ENCODE measurements around the gene COL9A2.

The COL9A2 gene

GRCh38 chr1:40267767-40268187 is 49.3 kb downstream of the COL9A2 start:
- DNase-seq (ENCODE audit: low read depth): peak; percentile 96
- H3K4me3 ChIP-seq (ENCODE audit: low read length): no peak overlapping the region
- TF ChIP-seq CTCF (conservative IDR thresholded peaks at IDR 0.05; ENCODE audit: low read length): no peak

- no peak for TF ChIP-seq CTCF (conservative IDR thresholded peaks at IDR 0.05; ENCODE audit: low read length)
- DNase-seq (ENCODE audit: low read depth): no peak
- no peak overlapping the region for H3K4me3 ChIP-seq (ENCODE audit: low read length)
Observed at GRCh38 chr1:40266786-40267535, 50.1 kb downstream of the COL9A2 start.

GRCh38 chr1:40265919-40266318 is 51.2 kb downstream of the COL9A2 start:
- no peak for DNase-seq (ENCODE audit: low read depth)
- H3K4me3 ChIP-seq (ENCODE audit: low read length): no peak overlapping the region
- TF ChIP-seq CTCF (conservative IDR thresholded peaks at IDR 0.05; ENCODE audit: low read length): no peak

GRCh38 chr1:40265298-40265697 is 51.8 kb downstream of the COL9A2 start:
- no peak for TF ChIP-seq CTCF (conservative IDR thresholded peaks at IDR 0.05; ENCODE audit: low read length)
- no peak for DNase-seq (ENCODE audit: low read depth)
- no peak overlapping the region for H3K4me3 ChIP-seq (ENCODE audit: low read length)

- DNase-seq (ENCODE audit: low read depth): no peak
- TF ChIP-seq CTCF (conservative IDR thresholded peaks at IDR 0.05; ENCODE audit: low read length): no peak
- no peak overlapping the region for H3K4me3 ChIP-seq (ENCODE audit: low read length)
Observed at GRCh38 chr1:40264354-40264781, 52.7 kb downstream of the COL9A2 start.

- DNase-seq (ENCODE audit: low read depth): peak; percentile 14
- peak overlapping the region; percentile 99 for H3K4me3 ChIP-seq (ENCODE audit: low read length)
- no peak for TF ChIP-seq CTCF (conservative IDR thresholded peaks at IDR 0.05; ENCODE audit: low read length)
Observed at GRCh38 chr1:40258445-40258769, 58.7 kb downstream of the COL9A2 start.

GRCh38 chr1:40257688-40258444 is 59.2 kb downstream of the COL9A2 start, which contains the start of gene ZMPSTE24:
ZMPSTE24 (plus strand) TSS chr1:40258236; CDS start chr1:40258272, 36 bp downstream.
- peak within 1 kb of the TSS; percentile 99 for H3K4me3 ChIP-seq (ENCODE audit: low read length)
- DNase-seq (ENCODE audit: low read depth): peak; percentile 98
- no peak for TF ChIP-seq CTCF (conservative IDR thresholded peaks at IDR 0.05; ENCODE audit: low read length)
